ENCODE measurements around the gene PRR35.

- TF ChIP-seq POLR2AphosphoS5 (IDR thresholded peaks at IDR 0.05; ENCODE audit: low read depth, low read length): no peak
- TF ChIP-seq TAF1 (IDR thresholded peaks at IDR 0.05; ENCODE audit: borderline replicate concordance, insufficient read depth, low read length): no peak
- no peak for TF ChIP-seq REST (IDR thresholded peaks at IDR 0.05; ENCODE audit: insufficient read depth in 1 of 2, low read depth in 2 of 2, low read length in 2 of 2)
These were observed 3.0 kb downstream of the PRR35 start for GRCh38 chr16:563072-563644.
